DMS53 treated with DMSO at 0.1 percent for 48 hours (cell line): ENCODE measurements around the gene NOL9.
"Not testable (repeated sequence)": the region's sequence is repeated elsewhere in the genome, so short reads cannot be mapped to it uniquely, and the experiment has no call there.

Source experiments
- DNase-seq: peaks from one replicate; lab custom pipeline; 2025; ENCODE audit not compliant: unreplicated experiment; lab: John Stamatoyannopoulos, UW

NOL9 gene

GRCh38 chr1:6574025-6574620 lies 19.8 kb upstream of the NOL9 start:
- DNase-seq = no peak

- DNase-seq = no peak
Observed at GRCh38 chr1:6572653-6573383, 18.5 kb upstream of the NOL9 start.

- DNase-seq = no peak
Observed at GRCh38 chr1:6570987-6571386, 16.7 kb upstream of the NOL9 start.

GRCh38 chr1:6570100-6570499 lies 15.8 kb upstream of the NOL9 start:
- no peak for DNase-seq

GRCh38 chr1:6569033-6569432 lies 14.7 kb upstream of the NOL9 start:
- no peak for DNase-seq

- DNase-seq = no peak
Observed at GRCh38 chr1:6560267-6560666, 6.0 kb upstream of the NOL9 start.

GRCh38 chr1:6559161-6559560 lies 4.8 kb upstream of the NOL9 start:
- not testable (repeated sequence) for DNase-seq

GRCh38 chr1:6557597-6557996 lies 3.3 kb upstream of the NOL9 start:
- DNase-seq = no peak

- no peak for DNase-seq
Observed at GRCh38 chr1:6554907-6555778, 830 bp upstream of the NOL9 start, which contains the start of gene TAS1R1. Gene TAS1R1 (plus strand): TSS chr1:6555307. CDS start chr1:6555374, 67 bp downstream.

GRCh38 chr1:6547301-6547700 lies 7.0 kb downstream of the NOL9 start:
- no peak for DNase-seq

- no peak for DNase-seq
Observed at GRCh38 chr1:6546326-6546725, 8.0 kb downstream of the NOL9 start.

- no peak for DNase-seq
Observed at GRCh38 chr1:6545276-6546112, 8.8 kb downstream of the NOL9 start.

GRCh38 chr1:6544831-6545230 lies 9.5 kb downstream of the NOL9 start:
- no peak for DNase-seq

- no peak for DNase-seq
Observed at GRCh38 chr1:6538956-6539355, 15.4 kb downstream of the NOL9 start.

- no peak for DNase-seq
Observed at GRCh38 chr1:6536291-6536690, 18.0 kb downstream of the NOL9 start.

GRCh38 chr1:6535214-6535613 lies 19.1 kb downstream of the NOL9 start:
- no peak for DNase-seq

GRCh38 chr1:6534248-6534822 lies 20.0 kb downstream of the NOL9 start:
- DNase-seq = no peak

- no peak for DNase-seq
Observed at GRCh38 chr1:6531996-6532395, 22.3 kb downstream of the NOL9 start.

GRCh38 chr1:6530504-6531160 lies 23.7 kb downstream of the NOL9 start:
- DNase-seq = no peak

GRCh38 chr1:6528492-6528891 lies 25.8 kb downstream of the NOL9 start:
- DNase-seq = no peak
